GM12891 (cell line): ENCODE results near the gene DUSP23.

Experiments
- PAX5 ChIP-seq: IDR thresholded peaks from 2 replicates; pipeline ENCODE4 v1.6.1; 2011; ENCODE audit warnings: low read length, moderate library complexity, mild to moderate bottlenecking; ENCODE audit not compliant: insufficient read depth, severe bottlenecking
- POLR2A ChIP-seq: IDR thresholded peaks from 2 replicates; pipeline ENCODE4 v1.6.1; 2011; ENCODE audit warnings: low read depth, low read length, control low read depth
- POLR2AphosphoS5 ChIP-seq: IDR thresholded peaks from 2 replicates; pipeline ENCODE4 v1.6.1; 2011; ENCODE audit warnings: low read depth, low read length, control low read depth
- POU2F2 ChIP-seq: IDR thresholded peaks from 2 replicates; pipeline ENCODE4 v1.6.1; 2011; ENCODE audit warnings: low read depth, mild to moderate bottlenecking, control low read depth, low read length, moderate library complexity
- SPI1 ChIP-seq: IDR thresholded peaks from 2 replicates; pipeline ENCODE4 v1.6.1; 2011; ENCODE audit warnings: low read depth, low read length, control low read depth
- TAF1 ChIP-seq: IDR thresholded peaks from 2 replicates; pipeline ENCODE4 v1.6.1; 2011; ENCODE audit warnings: low read depth, low read length, control low read depth

- no peak for TF ChIP-seq POLR2AphosphoS5
- no peak for TF ChIP-seq POLR2A
- no peak for TF ChIP-seq TAF1
- no peak for TF ChIP-seq SPI1
- TF ChIP-seq POU2F2, result no peak
- TF ChIP-seq PAX5, result no peak
Observed at GRCh38 chr1:159826441-159827101, 45.8 kb downstream of the DUSP23 start, which contains the start of gene SLAMF8.
